Skeletal muscle cell (primary cell): ENCODE data around the gene NPIPA8.
"Not testable (repeated sequence)": the region's sequence is repeated elsewhere in the genome, so short reads cannot be mapped to it uniquely, and the experiment has no call there.

Source experiments
- DNase-seq: peaks from one replicate; pipeline ENCODE4 v3.0.0-alpha.2; 2010; ENCODE audit warnings: low read depth
- H3K4me3 ChIP-seq: 2 replicates; pipeline ENCODE4 v1.5.1; 2011; ENCODE audit warnings: low read depth, mild to moderate bottlenecking, control low read depth, low read length, moderate library complexity

Gene NPIPA8

GRCh38 chr16:18336636-18337035 is at the start of gene NPIPA8:
Gene NPIPA8 (minus strand): TSS chr16:18336736. CDS start chr16:18332662, 4,074 bp downstream.
- not testable (repeated sequence) for H3K4me3 ChIP-seq, DNase-seq

GRCh38 chr16:18385285-18385684 is 48.7 kb upstream of the NPIPA8 start:
- H3K4me3 ChIP-seq, DNase-seq: not testable (repeated sequence)

GRCh38 chr16:18384869-18385268 is 48.3 kb upstream of the NPIPA8 start:
- H3K4me3 ChIP-seq, DNase-seq: not testable (repeated sequence)

- not testable (repeated sequence) for DNase-seq, H3K4me3 ChIP-seq
Measured at GRCh38 chr16:18384098-18384636, 47.6 kb upstream of the NPIPA8 start.

GRCh38 chr16:18382696-18383095 is 46.2 kb upstream of the NPIPA8 start:
- H3K4me3 ChIP-seq, DNase-seq: not testable (repeated sequence)

GRCh38 chr16:18347742-18348141 is 11.2 kb upstream of the NPIPA8 start:
- DNase-seq, H3K4me3 ChIP-seq: not testable (repeated sequence)

GRCh38 chr16:18346993-18347392 is 10.5 kb upstream of the NPIPA8 start:
- not testable (repeated sequence) for DNase-seq, H3K4me3 ChIP-seq

- not testable (repeated sequence) for H3K4me3 ChIP-seq, DNase-seq
Measured at GRCh38 chr16:18344634-18345033, 8.1 kb upstream of the NPIPA8 start.

- H3K4me3 ChIP-seq, DNase-seq: not testable (repeated sequence)
Measured at GRCh38 chr16:18341986-18342385, 5.5 kb upstream of the NPIPA8 start.

GRCh38 chr16:18341417-18341960 is 5.0 kb upstream of the NPIPA8 start:
- DNase-seq, H3K4me3 ChIP-seq: not testable (repeated sequence)

GRCh38 chr16:18339210-18339609 is 2.7 kb upstream of the NPIPA8 start:
- H3K4me3 ChIP-seq, result not testable (repeated sequence)

GRCh38 chr16:18311811-18312210 is 24.7 kb downstream of the NPIPA8 start:
- DNase-seq, result not testable (repeated sequence)

More at GRCh38 chr16:18339210-18339609, 2.7 kb upstream of the NPIPA8 start:
- not testable (repeated sequence) for DNase-seq

GRCh38 chr16:18309159-18309558 is 27.4 kb downstream of the NPIPA8 start:
- not testable (repeated sequence) for DNase-seq

More at GRCh38 chr16:18311811-18312210, 24.7 kb downstream of the NPIPA8 start:
- not testable (repeated sequence) for H3K4me3 ChIP-seq

GRCh38 chr16:18307241-18307640 is 29.3 kb downstream of the NPIPA8 start:
- DNase-seq, H3K4me3 ChIP-seq: not testable (repeated sequence)

More at GRCh38 chr16:18309159-18309558, 27.4 kb downstream of the NPIPA8 start:
- H3K4me3 ChIP-seq, result not testable (repeated sequence)

GRCh38 chr16:18306066-18306465 is 30.5 kb downstream of the NPIPA8 start:
- not testable (repeated sequence) for DNase-seq, H3K4me3 ChIP-seq

GRCh38 chr16:18303059-18303706 is 33.4 kb downstream of the NPIPA8 start:
- not testable (repeated sequence) for DNase-seq, H3K4me3 ChIP-seq

- H3K4me3 ChIP-seq, DNase-seq: not testable (repeated sequence)
Measured at GRCh38 chr16:18297714-18298113, 38.8 kb downstream of the NPIPA8 start.

- DNase-seq, H3K4me3 ChIP-seq: not testable (repeated sequence)
Measured at GRCh38 chr16:18296931-18297330, 39.6 kb downstream of the NPIPA8 start.

GRCh38 chr16:18294371-18294770 is 42.2 kb downstream of the NPIPA8 start:
- DNase-seq, H3K4me3 ChIP-seq: not testable (repeated sequence)

- H3K4me3 ChIP-seq, DNase-seq: not testable (repeated sequence)
Measured at GRCh38 chr16:18293337-18293956, 43.1 kb downstream of the NPIPA8 start.
